Measurements from ENCODE around the gene HDGFL1. TPM values are rescaled to one million over a fixed set of nuclear protein-coding genes. Genes with fewer than 3 reads are reported as not detected.

HDGFL1 gene
- total RNA-seq, 4 donors from 2014 or later: 0.30 TPM; not detected in 3

DNA sequence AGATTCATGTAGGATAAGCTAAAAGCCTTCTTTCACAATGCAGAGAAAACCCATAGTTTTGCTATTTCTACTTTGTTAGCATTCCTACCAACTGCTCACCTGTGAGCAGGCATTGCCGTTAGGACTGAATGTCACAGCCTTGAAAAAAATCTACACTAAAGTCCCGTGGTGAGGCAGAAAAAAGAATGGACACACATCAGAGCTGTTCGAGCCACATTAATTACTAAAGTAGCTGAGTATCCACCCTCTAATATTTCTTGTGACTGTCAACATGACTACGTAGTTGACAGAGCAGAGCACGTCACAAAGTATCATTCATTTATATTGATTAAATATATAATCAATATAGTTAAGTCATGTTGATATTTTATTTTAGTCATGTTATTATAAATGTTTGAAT lies 10.1 kb downstream of the HDGFL1 start:
- no peaks in the 10 kb centered on the region for H3K9me3 ChIP-seq
- WGBS, 2 donors: 90 to 94% methylated on average over 5 of the region's 5 CpGs
- no peak overlapping the region for H3K27ac ChIP-seq
- H3K4me1 ChIP-seq: no peaks in the 10 kb centered on the region
- no peak for TF ChIP-seq POLR2A (IDR thresholded peaks at IDR 0.05)
- TF ChIP-seq, protein P1, sequence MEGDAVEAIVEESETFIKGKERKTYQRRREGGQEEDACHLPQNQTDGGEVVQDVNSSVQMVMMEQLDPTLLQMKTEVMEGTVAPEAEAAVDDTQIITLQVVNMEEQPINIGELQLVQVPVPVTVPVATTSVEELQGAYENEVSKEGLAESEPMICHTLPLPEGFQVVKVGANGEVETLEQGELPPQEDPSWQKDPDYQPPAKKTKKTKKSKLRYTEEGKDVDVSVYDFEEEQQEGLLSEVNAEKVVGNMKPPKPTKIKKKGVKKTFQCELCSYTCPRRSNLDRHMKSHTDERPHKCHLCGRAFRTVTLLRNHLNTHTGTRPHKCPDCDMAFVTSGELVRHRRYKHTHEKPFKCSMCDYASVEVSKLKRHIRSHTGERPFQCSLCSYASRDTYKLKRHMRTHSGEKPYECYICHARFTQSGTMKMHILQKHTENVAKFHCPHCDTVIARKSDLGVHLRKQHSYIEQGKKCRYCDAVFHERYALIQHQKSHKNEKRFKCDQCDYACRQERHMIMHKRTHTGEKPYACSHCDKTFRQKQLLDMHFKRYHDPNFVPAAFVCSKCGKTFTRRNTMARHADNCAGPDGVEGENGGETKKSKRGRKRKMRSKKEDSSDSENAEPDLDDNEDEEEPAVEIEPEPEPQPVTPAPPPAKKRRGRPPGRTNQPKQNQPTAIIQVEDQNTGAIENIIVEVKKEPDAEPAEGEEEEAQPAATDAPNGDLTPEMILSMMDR (IDR thresholded peaks at IDR 0.05): no peak
- TF ChIP-seq EP300 (IDR thresholded peaks at IDR 0.05): no peak
- no peak overlapping the region for H3K4me3 ChIP-seq
- H3K36me3 ChIP-seq: no peaks in the 10 kb centered on the region
- H3K27me3 ChIP-seq: no peaks in the 10 kb centered on the region
- DNase-seq (ENCODE audit: low spot score in 2 of 2): no peak

DNA sequence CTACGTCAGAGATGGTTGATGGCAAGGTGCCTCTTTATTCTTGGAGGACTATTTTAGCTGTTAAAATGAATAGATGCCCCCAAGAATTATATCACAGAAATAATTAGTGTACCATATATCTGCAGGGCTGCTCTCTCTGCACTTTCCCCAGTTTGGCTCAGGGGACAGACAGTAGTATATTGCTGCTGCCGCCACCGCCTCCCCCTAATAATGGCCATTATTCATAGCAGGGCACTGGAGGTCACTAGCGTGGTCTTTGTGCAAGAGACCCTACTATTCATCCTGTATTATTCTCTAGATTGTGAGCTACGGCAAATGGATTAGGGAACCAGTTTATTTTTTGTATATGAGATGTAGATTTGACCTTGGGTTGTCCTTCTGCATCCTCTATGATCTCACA lies 11.0 kb downstream of the HDGFL1 start:
- Histone ChIP-seq H3K4me1 (no peaks in the 10 kb centered on the region), H3K9me3 (no peaks in the 10 kb centered on the region), H3K27me3 (no peaks in the 10 kb centered on the region), H3K4me3 (no peak overlapping the region), H3K36me3 (no peaks in the 10 kb centered on the region), H3K27ac (no peak overlapping the region)
- 60% methylated on average over 5 of the region's 5 CpGs for WGBS, 2 donors
- TF ChIP-seq EP300 (IDR thresholded peaks at IDR 0.05): no peak
- TF ChIP-seq, protein P1 (IDR thresholded peaks at IDR 0.05): no peak
- no peak for DNase-seq (ENCODE audit: low spot score in 2 of 2)

DNA sequence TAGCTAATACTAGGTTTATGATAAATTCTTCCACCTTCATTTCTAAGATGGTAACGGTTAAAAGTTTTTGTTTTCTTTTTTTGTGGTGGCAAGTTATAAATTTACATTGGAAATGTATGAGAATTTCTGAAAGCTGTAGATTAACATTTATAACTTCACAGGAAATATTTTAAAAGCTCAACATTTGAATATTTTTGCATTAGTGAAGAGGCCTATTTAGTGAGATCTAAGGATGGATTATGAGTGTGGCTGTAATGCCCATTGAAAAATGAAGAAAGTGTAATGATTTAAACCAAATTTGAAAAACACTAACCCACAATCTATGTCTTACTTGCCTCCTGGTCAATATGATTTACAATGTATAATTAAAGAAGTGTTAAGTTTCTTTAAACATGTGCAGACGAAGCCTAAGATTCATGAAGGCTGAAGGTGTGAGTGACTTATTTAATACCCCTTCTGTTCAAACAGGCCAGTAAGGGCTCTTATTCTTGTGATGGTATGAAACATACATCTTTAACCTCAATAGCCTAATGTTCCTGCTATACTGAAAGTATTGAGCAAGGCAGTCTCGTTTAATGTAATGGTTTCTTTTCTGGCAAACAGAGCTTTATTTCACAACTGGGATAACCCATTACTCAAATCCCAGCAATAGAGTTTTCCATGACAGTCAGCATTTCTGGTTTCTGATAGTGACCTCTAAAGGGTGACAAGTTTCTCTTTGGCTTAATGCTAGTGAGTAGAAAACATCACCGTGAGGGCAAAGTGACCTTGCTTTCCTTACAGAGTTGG lies 13.2 kb downstream of the HDGFL1 start:
- no peak overlapping the region for H3K27ac ChIP-seq
- TF ChIP-seq EP300 (IDR thresholded peaks at IDR 0.05) (no peak), POLR2A (IDR thresholded peaks at IDR 0.05) (no peak)
- TF ChIP-seq, protein P1 (IDR thresholded peaks at IDR 0.05): no peak
- DNase-seq (ENCODE audit: low spot score in 2 of 2): no peak
- WGBS, 2 donors: 80% methylated on average over 4 of the region's 4 CpGs
- H3K9me3 ChIP-seq: no peaks in the 10 kb centered on the region
- no peaks in the 10 kb centered on the region for H3K4me1 ChIP-seq
- no peaks in the 10 kb centered on the region for H3K36me3 ChIP-seq
- no peaks in the 10 kb centered on the region for H3K27me3 ChIP-seq
- H3K4me3 ChIP-seq: no peak overlapping the region

- WGBS, 2 donors: 87% methylated on average over 5 of the region's 5 CpGs
- H3K27me3 ChIP-seq: no peaks in the 10 kb centered on the region
- H3K9me3 ChIP-seq: no peaks in the 10 kb centered on the region
- H3K4me3 ChIP-seq: no peak overlapping the region
- no peak for DNase-seq (ENCODE audit: low spot score in 2 of 2)
- TF ChIP-seq, protein P1 (IDR thresholded peaks at IDR 0.05): no peak
- TF ChIP-seq POLR2A (IDR thresholded peaks at IDR 0.05) (no peak), EP300 (IDR thresholded peaks at IDR 0.05) (no peak)
- H3K27ac ChIP-seq: no peak overlapping the region
- no peaks in the 10 kb centered on the region for H3K4me1 ChIP-seq
- H3K36me3 ChIP-seq: no peaks in the 10 kb centered on the region
Observed at GRCh38 chr6:22583230-22583629, 13.9 kb downstream of the HDGFL1 start.

GRCh38 chr6:22583927-22584326 lies 14.6 kb downstream of the HDGFL1 start:
- no peak overlapping the region for H3K4me3 ChIP-seq
- TF ChIP-seq POLR2A (IDR thresholded peaks at IDR 0.05): no peak
- 91 to 100% methylated on average over 1 of the region's 1 CpG for WGBS, 2 donors
- DNase-seq (ENCODE audit: low spot score in 2 of 2): no peak
- no peak overlapping the region for H3K27ac ChIP-seq
- no peaks in the 10 kb centered on the region for H3K36me3 ChIP-seq
- no peaks in the 10 kb centered on the region for H3K27me3 ChIP-seq
- H3K9me3 ChIP-seq: no peaks in the 10 kb centered on the region
- no peaks in the 10 kb centered on the region for H3K4me1 ChIP-seq

All from tibial nerve (tissue), 4 donors.